H1 (cell line): Measurements from ENCODE around the gene VWA5A. TPM values are rescaled to one million over a fixed set of nuclear protein-coding genes. Genes with fewer than 3 reads are reported as not detected.

Source experiments
- CHD2 ChIP-seq: IDR thresholded peaks from 2 replicates; pipeline ENCODE4 v1.6.1; 2012; ENCODE audit warnings: low read length, improper control_type of control experiment
- EZH2 ChIP-seq: fragments of 200-600 bp; sonication (generic); IDR thresholded peaks from 2 replicates; pipeline ENCODE4 v1.7.1; 2012; ENCODE audit warnings: low read depth, mild to moderate bottlenecking, moderate library complexity, low read length, inconsistent platforms; ENCODE audit not compliant: severe bottlenecking
- GTF2F1 ChIP-seq: IDR thresholded peaks from 2 replicates; pipeline ENCODE4 v1.6.1; 2012; ENCODE audit warnings: low read depth, low read length, improper control_type of control experiment, borderline replicate concordance
- polyA plus RNA-seq, 7 experiments: library from polyadenylated mRNA; depleted of rRNA in 3 of 7; stranded (reverse) in 5 of 7; unstranded in 2 of 7; fragments of >200 nt in 5 of 7; fragments of 200-250 nt in 2 of 7; gene quantifications; 1 replicate in 5 of 7; 2 replicates in 1 of 7; 4 replicates in 1 of 7; pipeline versions ENCODE4 v1.2.1 to v1.2.3, GENCODE V29; 2011 to 2013; ENCODE audit warnings: missing spikeins in 2 of 7, mixed read lengths in 2 of 7
- total RNA-seq: library from RNA; stranded (reverse); fragmentation: NEBNext Ultra II Directional; extraction: Animal tissue kit (Norgen Biotek cat#: 25700); gene quantifications from 2 replicates; pipeline ENCODE4 v1.2.1, GENCODE V29; 2021

VWA5A gene
- total and polyA plus RNA-seq, 2 of the 8 experiments (the other 6 are each of a cell fraction or from before 2014, with no cell fraction given) = 12.5 to 20.4 TPM

DNA sequence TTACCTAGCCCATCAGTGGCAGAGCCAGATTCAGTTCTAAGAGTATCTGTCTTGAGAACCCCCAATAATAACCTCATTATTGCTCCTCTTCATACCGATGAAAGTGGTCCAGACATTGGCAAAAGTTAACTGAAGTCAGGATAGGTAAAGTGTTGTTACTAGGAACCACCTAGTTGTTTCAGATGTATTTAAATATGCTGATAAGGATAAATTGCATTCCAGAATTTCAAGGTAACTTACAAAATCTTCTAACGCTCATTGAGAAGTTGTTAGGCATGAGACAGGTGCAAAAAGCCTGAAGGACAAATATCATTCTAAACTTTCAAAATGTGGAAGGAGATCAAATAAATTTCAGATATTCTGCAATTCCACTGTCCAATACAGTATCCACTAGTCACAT lies 27.8 kb downstream of the VWA5A start (continued):
- no peak for TF ChIP-seq GTF2F1
- no peak for TF ChIP-seq EZH2
- TF ChIP-seq CHD2 = no peak
